Adipose tissue (tissue), 3 donors: ENCODE results near the gene ANKRD37. TPM values are rescaled to one million over a fixed set of nuclear protein-coding genes. Genes with fewer than 3 reads are reported as not detected.

ENCODE experiments used
- H3K27ac ChIP-seq: one replicate; pipeline ENCODE4 v1.5.1; 2013; ENCODE audit warnings: low read depth, low read length
- WGBS, 3 donors: extraction: QIAGEN DNeasy Blood & Tissue Kit; methylation state at CpG; one replicate each; pipeline ENCODE4 v1.1.7; 2013; 5-methylcytosine and 5-hydroxymethylcytosine counted together
- polyA plus RNA-seq, 3 donors: library from polyadenylated mRNA; stranded (reverse); fragments of 200-250 nt; gene quantifications; one replicate each; pipeline ENCODE4 v1.2.3, GENCODE V29; 2013
- donor health status: healthy with polysubstance abuse.
- donor health status: Bipolar disorder and iron deficiency.
- donor health status: healthy.

The ANKRD37 gene
- polyA plus RNA-seq, 3 donors, result 17.2 to 65.7 (median 20.4) TPM

GRCh38 chr4:185374573-185374972, 22.1 kb upstream of the ANKRD37 start:
- 46 to 88% (median 52%) methylated on average over 6 of the region's 6 CpGs for WGBS, 3 donors

GRCh38 chr4:185378264-185378663, 18.4 kb upstream of the ANKRD37 start:
- H3K27ac ChIP-seq, result no peak overlapping the region
- WGBS, 3 donors, result 87 to 97% (median 91%) methylated on average over 6 of the region's 6 CpGs

More at GRCh38 chr4:185374573-185374972, 22.1 kb upstream of the ANKRD37 start:
- H3K27ac ChIP-seq, result no peak overlapping the region

GRCh38 chr4:185379326-185380295, 17.0 kb upstream of the ANKRD37 start:
- no peak overlapping the region for H3K27ac ChIP-seq
- whole genome bisulfite sequencing, 3 donors, result 67 to 91% (median 90%) methylated on average over 13 of the region's 13 CpGs

- 94 to 100% (median 98%) methylated on average over 1 of the region's 1 CpG for WGBS, 3 donors
These were observed 16.3 kb upstream of the ANKRD37 start for GRCh38 chr4:185380320-185380719.

GRCh38 chr4:185381288-185382196, 15.1 kb upstream of the ANKRD37 start:
- H3K27ac ChIP-seq, result no peak overlapping the region
- WGBS, 3 donors, result 40 to 54% (median 42%) methylated on average over 4 of the region's 4 CpGs

More at GRCh38 chr4:185380320-185380719, 16.3 kb upstream of the ANKRD37 start:
- H3K27ac ChIP-seq, result no peak overlapping the region

- no peak overlapping the region for H3K27ac ChIP-seq
These were observed 13.9 kb upstream of the ANKRD37 start for GRCh38 chr4:185382754-185383153.

- WGBS, 3 donors, result 36 to 99% (median 95%) methylated on average over 4 of the region's 4 CpGs
- no peak overlapping the region for H3K27ac ChIP-seq
These were observed 13.2 kb upstream of the ANKRD37 start for GRCh38 chr4:185383451-185383850.

GRCh38 chr4:185384061-185384460, 12.6 kb upstream of the ANKRD37 start:
- no peak overlapping the region for H3K27ac ChIP-seq
- WGBS, 3 donors, result 87 to 96% (median 89%) methylated on average over 2 of the region's 2 CpGs

- WGBS, 3 donors, result 6 to 57% (median 7%) methylated on average over 10 of the region's 10 CpGs
- H3K27ac ChIP-seq, result no peak overlapping the region
These were observed 11.7 kb upstream of the ANKRD37 start for GRCh38 chr4:185384930-185385331.

- WGBS, 3 donors, result 95 to 97% (median 96%) methylated on average over 12 of the region's 12 CpGs
- no peak overlapping the region for H3K27ac ChIP-seq
These were observed 8.7 kb upstream of the ANKRD37 start for GRCh38 chr4:185387957-185388356.

GRCh38 chr4:185390941-185391340, 5.7 kb upstream of the ANKRD37 start:
- H3K27ac ChIP-seq, result no peak overlapping the region

GRCh38 chr4:185392156-185392555, 4.5 kb upstream of the ANKRD37 start:
- no peak overlapping the region for H3K27ac ChIP-seq
- 90 to 95% (median 91%) methylated on average over 1 of the region's 1 CpG for WGBS, 3 donors

More at GRCh38 chr4:185390941-185391340, 5.7 kb upstream of the ANKRD37 start:
- WGBS, 3 donors, result 92 to 97% (median 95%) methylated on average over 6 of the region's 6 CpGs

GRCh38 chr4:185394568-185395237, 1.9 kb upstream of the ANKRD37 start:
- H3K27ac ChIP-seq, result no peak overlapping the region
- WGBS, 3 donors, result 51 to 54% (median 53%) methylated on average over 12 of the region's 12 CpGs

- H3K27ac ChIP-seq, result peak within 1 kb of the TSS; percentile 98
- WGBS, 3 donors, result 3 to 7% (median 4%) methylated on average over 12 of the region's 12 CpGs
These were observed 1.2 kb upstream of the ANKRD37 start, which contains the start of gene LRP2BP for GRCh38 chr4:185395238-185395955. LRP2BP (minus strand) TSS chr4:185395924; CDS start chr4:185378186, 17,738 bp downstream.

GRCh38 chr4:185395956-185396723, 501 bp upstream of the ANKRD37 start:
- H3K27ac ChIP-seq, result peak overlapping the region; percentile 98
- WGBS, 3 donors, result 0% methylated on average over 91 to 98 of the region's 98 CpGs

GRCh38 chr4:185398618-185399017, 2.0 kb downstream of the ANKRD37 start:
- WGBS, 3 donors, result 34 to 40% (median 40%) methylated on average over 2 of the region's 2 CpGs

GRCh38 chr4:185399466-185399865, 2.8 kb downstream of the ANKRD37 start:
- H3K27ac ChIP-seq, result no peak overlapping the region
- WGBS, 3 donors, result 29 to 75% (median 69%) methylated on average over 8 of the region's 8 CpGs

More at GRCh38 chr4:185398618-185399017, 2.0 kb downstream of the ANKRD37 start:
- H3K27ac ChIP-seq, result no peak overlapping the region
